CD4-positive, alpha-beta T cell treated with Interleukin-6 at 100 ng/mL for 8 hours (primary cell): ENCODE data around the gene HAAO.
A peak's percentile ranks its signal among the peaks of the same experiment; 100 is the strongest.

Experiments
- DNase-seq: peaks from one replicate; pipeline ENCODE4 v3.0.0-alpha.2; 2020; ENCODE audit warnings: mixed read lengths, low spot score

HAAO gene

GRCh38 chr2:42813763-42814162 is 21.4 kb upstream of the HAAO start:
- DNase-seq, result no peak

GRCh38 chr2:42812899-42813479 is 20.6 kb upstream of the HAAO start:
- DNase-seq, result no peak

- DNase-seq, result peak; percentile 39
Measured at GRCh38 chr2:42810971-42811811, 18.8 kb upstream of the HAAO start.

DNA sequence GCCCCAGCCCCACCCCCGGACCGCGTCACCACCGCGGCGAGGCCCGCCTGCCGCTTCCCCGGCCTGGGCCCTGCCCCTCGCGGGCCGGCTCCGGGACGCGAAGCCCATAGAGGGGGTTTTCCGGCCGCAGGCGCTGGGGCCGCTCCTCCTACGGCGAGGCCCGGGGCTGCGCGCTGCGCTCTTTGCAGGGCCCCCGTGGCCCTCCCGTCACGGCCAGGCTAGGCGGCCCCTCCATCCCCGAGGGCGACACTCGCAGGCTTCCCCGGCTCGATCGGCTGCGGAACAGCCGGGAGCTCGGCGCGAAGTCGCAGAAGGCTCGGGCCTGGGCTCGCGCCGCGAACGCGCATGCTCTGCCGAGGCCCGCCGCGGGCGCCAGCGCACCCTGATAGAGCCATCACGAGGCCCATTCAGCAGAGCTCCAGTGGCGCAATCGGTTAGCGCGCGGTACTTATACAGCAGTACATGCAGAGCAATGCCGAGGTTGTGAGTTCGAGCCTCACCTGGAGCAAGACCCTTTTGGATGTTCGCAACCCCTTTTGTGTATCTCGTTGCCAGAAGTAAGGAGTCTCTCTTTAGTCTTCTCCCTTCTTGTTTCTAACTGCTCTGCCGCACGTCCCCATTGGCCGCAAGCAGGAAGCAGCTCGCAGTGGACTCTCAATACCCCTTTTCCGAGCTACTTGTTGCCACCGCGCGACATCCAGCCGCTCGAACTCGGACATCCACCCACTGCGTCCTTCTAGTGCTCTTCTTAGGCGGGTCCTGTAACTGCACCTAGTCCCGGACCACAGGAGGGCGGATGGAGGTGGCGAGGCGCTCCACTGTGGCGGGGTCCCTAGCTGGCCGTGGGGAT is 18.0 kb upstream of the HAAO start:
- DNase-seq, result peak; percentile 92

GRCh38 chr2:42809819-42810120 is 17.4 kb upstream of the HAAO start:
- DNase-seq, result no peak

DNA sequence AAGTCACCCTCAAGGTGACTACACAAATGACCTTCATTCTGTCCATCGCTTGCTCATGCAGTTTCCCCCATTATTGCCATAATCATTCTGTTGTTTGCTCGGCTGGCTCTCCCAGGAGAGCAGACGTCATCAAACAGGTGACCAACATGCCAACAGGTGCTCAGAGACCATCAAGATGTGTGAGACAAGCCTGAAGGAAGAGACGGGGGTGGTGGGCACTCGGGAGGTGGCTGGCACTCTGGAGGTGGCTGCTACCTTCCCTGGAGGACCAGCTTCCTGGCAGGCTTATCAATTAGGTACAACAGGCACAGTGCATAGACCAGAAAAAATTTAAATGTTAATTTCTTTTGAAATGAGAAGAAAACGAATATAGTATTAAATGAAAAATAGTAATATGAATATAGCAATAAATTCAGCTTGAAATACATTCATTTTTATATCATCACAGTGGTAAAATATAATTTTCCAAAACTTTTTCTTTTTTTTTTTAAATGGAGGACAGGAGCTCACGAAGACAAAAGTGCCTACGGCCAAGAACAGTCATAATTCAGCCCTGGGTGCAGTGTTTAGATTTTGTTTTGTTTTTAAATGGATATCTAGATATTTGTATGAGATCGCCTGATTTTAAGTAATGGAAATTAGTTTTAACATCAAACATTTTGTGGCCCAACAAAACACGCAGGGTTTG is 16.9 kb upstream of the HAAO start:
- no peak for DNase-seq

- DNase-seq, result no peak
Measured at GRCh38 chr2:42808301-42808700, 15.9 kb upstream of the HAAO start.

GRCh38 chr2:42806786-42807185 is 14.4 kb upstream of the HAAO start:
- DNase-seq, result no peak

GRCh38 chr2:42804891-42805290 is 12.5 kb upstream of the HAAO start:
- no peak for DNase-seq

DNA sequence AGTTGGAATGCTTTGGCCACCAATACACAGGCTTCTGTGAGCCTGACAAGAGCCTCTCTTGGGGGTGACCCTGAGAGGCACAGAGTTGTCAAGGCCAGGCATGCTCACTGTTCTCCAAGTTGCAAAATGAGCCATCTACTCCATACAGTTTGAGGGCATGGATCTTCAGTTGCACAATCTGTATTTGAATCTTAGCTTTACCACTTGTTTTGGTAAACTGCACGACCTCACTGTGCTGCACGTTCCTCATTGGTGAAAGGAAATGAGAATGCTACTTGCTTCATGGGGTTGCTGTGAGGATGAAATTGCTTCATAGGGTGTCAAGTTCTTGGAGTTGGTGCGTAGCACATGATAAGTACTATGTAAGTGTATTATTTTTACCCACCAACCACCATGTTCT is 12.0 kb upstream of the HAAO start:
- no peak for DNase-seq

DNA sequence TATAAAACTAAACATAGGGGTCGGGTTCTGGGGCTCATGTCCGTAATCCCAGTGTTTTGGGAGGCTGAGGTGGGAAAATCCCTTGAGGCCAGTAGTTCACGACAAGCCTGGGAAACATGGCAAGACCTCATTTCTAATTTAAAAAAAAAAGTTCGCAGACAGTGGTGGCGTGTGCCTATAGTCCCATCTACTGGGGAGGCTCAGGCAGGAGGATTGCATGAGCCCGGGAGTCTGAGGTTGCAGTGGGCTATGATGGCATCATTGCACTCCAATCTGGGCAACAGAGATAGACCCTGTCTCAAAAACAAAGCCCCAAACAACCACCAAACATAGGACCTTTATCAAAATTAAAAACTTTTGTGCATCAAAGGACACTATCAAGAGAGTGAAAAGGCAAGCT is 9.8 kb upstream of the HAAO start:
- DNase-seq, result no peak

GRCh38 chr2:42801381-42801780 is 9.0 kb upstream of the HAAO start:
- no peak for DNase-seq

GRCh38 chr2:42800981-42801380 is 8.6 kb upstream of the HAAO start:
- DNase-seq, result no peak

DNA sequence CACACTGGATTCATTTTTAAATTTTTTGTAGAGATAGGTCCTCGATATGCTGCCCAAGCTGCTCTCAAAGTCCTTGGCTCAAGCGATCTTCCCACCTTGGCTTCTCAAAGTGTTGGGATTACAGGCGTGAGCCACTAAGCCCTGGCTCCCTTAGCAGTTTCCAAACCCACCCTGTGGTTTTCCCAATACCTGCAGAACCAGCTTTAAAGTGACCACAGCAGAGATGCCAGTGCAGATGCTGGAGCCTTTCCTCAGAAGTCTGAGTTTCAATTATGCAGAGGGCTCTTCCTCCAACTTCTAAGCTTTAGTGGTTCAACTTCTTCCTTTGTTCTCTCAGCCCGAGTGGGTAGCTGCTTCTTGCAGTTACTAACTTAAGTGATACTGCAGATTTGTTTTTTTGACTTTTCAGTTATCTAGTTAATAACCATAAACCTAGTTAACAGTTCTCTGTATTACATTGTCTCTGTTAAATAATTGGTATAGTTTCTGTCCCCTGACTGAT is 8.1 kb upstream of the HAAO start:
- no peak for DNase-seq

- DNase-seq, result no peak
Measured at GRCh38 chr2:42799881-42800280, 7.5 kb upstream of the HAAO start.

GRCh38 chr2:42797281-42797680 is 4.9 kb upstream of the HAAO start:
- no peak for DNase-seq

DNA sequence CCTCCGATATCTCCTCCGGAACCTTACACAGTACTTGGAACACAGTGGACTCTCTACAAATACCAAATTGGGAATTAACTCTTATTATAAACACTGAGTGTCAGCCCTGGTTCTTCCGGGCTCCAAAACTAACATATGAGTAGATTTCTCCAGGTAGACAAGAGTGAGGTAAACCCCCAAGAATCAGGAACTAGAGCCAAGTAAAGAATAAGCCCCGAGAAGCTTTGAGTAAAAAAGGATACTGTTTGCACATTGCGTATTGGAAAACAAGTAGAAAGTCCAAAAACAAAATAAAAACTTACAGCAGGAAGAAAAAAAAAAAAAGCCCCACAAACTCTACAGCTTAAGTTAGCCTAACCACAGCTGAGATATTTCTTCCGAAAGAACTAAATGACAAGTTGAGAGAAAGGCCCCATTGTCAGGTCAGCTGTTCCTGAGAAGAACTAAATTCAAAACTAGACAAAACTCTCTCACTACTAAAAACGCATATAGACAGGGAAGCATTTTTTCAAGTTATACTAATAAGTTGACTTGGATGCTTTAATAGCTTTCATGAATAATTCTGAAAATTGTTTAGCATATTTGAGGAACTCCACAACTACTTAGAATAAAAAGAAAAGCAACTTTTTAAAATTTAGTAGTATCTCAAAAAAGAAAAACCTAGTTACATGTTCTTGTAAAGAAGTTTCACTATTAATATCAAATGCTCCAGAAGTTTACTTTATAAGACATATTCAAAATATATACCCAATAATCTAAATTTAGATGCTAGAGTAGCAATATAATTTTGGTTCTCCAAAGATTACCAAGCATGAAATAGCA is 4.3 kb upstream of the HAAO start:
- DNase-seq, result no peak

GRCh38 chr2:42795841-42796301 is 3.5 kb upstream of the HAAO start:
- no peak for DNase-seq

DNA sequence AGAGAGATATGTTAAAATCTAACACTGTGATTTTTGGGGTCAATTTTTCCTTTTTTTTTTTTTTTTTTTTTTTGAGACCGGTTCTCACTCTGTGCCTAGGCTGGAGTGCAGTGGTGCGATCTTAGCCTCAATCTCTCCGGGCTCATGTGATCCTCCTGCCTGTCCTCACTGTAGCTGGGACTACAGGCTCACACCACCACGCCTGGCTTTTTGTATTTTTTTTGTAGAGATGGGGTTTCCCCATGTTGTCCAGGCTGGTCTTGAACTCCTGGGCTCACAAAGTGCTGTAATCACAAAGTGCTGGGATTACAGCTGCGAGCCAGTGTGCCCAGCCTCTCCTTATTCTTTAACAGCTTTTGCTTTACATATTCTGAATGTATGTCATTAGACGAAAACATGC is 2.9 kb upstream of the HAAO start:
- no peak for DNase-seq

- no peak for DNase-seq
Measured at GRCh38 chr2:42794271-42795046, 2.1 kb upstream of the HAAO start.
